Gastroesophageal sphincter (tissue), 3 donors: ENCODE results near the gene CFAP47.

ENCODE experiments used
- EP300 ChIP-seq: sonication (generic); formaldehyde crosslinking; IDR thresholded peaks from one replicate; pipeline ENCODE4 v1.6.1; 2017; ENCODE audit warnings: antibody characterized with exemption, mild to moderate bottlenecking
- POLR2A ChIP-seq, 2 donors: fragments of 450-650 bp; IDR thresholded peaks; one replicate each; pipeline ENCODE4 v1.6.1; 2017; ENCODE audit warnings: antibody characterized with exemption in 2 of 2, mild to moderate bottlenecking in 2 of 2, moderate library complexity in 1 of 2
- POLR2AphosphoS5 ChIP-seq: sonication (generic); formaldehyde crosslinking; IDR thresholded peaks from one replicate; pipeline ENCODE4 v1.6.1; 2017; ENCODE audit warnings: antibody characterized with exemption
- TF ChIP-seq, protein P1 (sequence below), 4 experiments: fragments of 200-600 bp in 2 of 4; fragments of 450-650 bp in 2 of 4; sonication (generic) in 1 of 4; IDR thresholded peaks; one replicate each; pipeline ENCODE4 v1.5.1; 2017 to 2019; ENCODE audit warnings: antibody characterized with exemption in 4 of 4, mild to moderate bottlenecking in 2 of 4, moderate library complexity in 2 of 4

DNA sequence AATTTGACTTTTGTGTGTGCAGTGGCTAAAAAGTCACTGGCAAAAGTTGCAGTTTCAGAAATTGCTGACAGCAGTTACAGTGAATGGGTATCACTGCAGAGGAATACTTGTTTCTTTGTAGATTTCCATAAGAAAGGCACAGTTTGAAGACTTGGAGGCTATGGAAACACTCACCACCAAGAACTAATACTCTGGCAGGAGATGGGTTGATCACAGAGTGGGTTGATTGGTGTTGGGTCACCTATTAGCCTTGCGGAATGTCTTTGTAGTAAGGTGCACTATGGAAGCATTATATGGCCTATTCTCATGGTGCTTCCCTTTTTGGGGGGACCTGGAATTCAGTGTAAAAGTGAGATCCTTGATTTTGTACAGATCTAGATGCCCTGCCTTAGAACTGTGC lies 502.8 kb downstream of the CFAP47 start:
- TF ChIP-seq POLR2A (IDR thresholded peaks at IDR 0.05), result no peak
- TF ChIP-seq, protein P1, sequence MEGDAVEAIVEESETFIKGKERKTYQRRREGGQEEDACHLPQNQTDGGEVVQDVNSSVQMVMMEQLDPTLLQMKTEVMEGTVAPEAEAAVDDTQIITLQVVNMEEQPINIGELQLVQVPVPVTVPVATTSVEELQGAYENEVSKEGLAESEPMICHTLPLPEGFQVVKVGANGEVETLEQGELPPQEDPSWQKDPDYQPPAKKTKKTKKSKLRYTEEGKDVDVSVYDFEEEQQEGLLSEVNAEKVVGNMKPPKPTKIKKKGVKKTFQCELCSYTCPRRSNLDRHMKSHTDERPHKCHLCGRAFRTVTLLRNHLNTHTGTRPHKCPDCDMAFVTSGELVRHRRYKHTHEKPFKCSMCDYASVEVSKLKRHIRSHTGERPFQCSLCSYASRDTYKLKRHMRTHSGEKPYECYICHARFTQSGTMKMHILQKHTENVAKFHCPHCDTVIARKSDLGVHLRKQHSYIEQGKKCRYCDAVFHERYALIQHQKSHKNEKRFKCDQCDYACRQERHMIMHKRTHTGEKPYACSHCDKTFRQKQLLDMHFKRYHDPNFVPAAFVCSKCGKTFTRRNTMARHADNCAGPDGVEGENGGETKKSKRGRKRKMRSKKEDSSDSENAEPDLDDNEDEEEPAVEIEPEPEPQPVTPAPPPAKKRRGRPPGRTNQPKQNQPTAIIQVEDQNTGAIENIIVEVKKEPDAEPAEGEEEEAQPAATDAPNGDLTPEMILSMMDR (IDR thresholded peaks at IDR 0.05), result no peak
- TF ChIP-seq EP300, result no peak
- TF ChIP-seq POLR2AphosphoS5, result no peak
